NCI-H1092 (cell line): ENCODE results near the gene FOXA3.
A peak's percentile ranks its signal among the peaks of the same experiment; 100 is the strongest.

Source experiments
- DNase-seq: peaks from one replicate; lab custom pipeline; 2025; lab: John Stamatoyannopoulos, UW

FOXA3 gene

GRCh38 chr19:45874620-45874966, 10.5 kb downstream of the FOXA3 start:
- DNase-seq: no peak

DNA sequence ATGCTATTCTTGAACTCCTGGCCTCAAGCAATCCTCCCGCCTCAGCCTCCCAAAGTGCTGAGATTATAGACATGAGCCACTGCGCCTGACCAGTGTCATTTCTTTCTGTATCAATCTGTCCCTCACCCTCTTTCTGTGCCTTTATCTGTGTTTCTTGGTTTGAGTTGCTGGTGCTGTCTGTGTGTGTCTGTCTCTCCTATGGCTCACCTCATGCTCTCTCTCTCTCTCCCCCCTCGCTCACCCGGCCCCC, 12.0 kb downstream of the FOXA3 start:
- DNase-seq: no peak

DNA sequence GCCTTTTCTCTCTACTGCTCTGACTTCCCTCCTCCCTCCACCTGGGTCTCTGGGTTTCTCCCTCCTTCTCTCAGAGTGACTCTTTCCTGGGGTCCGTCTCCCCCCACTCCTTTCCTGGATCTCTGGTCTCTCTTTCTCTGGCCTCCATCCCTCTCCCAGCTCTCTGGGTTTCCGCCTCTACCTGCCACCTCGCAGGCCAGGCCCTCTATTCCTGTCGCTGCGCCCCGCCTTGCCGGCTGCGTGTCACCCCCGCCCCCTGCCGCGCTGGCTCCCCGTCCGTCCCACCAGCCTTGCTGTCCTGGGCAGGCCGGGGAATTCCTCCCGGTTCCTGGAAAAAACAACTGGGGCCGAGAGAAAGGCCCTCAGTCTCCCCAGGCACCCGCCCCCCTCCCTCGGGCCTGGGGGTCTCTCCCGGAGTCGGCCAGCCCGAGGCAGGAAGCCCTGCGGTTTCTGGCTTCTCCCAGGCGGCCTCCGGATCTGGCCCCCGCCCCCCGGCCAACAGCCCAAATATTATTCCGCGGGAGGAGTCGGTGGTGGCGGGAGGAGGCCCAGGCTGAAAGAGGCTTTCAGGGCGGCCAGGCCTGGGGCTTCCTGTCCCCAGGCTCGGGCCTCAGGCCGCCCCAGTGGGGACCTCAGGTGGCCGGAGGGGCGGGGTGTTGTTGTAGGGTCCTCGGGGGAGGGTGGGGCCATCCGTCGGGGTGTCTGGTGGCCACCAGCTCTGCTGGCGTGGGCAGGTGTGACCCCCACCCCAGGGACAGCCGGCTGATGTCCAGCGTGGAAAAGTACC, 12.5 kb downstream of the FOXA3 start:
- no peak for DNase-seq

- DNase-seq: no peak
Measured at GRCh38 chr19:45878043-45878794, 14.1 kb downstream of the FOXA3 start.

- no peak for DNase-seq
Measured at GRCh38 chr19:45879055-45879454, 14.9 kb downstream of the FOXA3 start.

DNA sequence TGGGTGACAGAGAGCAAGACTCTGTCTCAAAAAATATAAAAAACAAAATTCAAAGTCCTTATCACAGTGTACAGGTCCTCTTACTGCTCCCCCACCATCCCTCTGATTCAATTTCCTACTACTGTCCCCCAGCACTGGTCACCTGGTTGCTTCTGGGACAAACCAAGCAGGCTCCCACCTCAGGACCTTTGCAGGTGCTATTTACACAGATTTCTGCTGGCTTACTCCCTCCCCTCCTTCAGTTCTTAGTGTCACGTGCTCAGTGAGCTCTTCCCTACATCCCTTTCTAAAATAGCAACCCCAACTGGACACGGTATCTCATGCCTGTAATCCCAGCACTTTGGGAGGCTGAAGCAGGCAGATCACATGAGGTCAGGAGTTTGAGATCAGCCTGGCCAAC, 15.8 kb downstream of the FOXA3 start:
- no peak for DNase-seq

DNA sequence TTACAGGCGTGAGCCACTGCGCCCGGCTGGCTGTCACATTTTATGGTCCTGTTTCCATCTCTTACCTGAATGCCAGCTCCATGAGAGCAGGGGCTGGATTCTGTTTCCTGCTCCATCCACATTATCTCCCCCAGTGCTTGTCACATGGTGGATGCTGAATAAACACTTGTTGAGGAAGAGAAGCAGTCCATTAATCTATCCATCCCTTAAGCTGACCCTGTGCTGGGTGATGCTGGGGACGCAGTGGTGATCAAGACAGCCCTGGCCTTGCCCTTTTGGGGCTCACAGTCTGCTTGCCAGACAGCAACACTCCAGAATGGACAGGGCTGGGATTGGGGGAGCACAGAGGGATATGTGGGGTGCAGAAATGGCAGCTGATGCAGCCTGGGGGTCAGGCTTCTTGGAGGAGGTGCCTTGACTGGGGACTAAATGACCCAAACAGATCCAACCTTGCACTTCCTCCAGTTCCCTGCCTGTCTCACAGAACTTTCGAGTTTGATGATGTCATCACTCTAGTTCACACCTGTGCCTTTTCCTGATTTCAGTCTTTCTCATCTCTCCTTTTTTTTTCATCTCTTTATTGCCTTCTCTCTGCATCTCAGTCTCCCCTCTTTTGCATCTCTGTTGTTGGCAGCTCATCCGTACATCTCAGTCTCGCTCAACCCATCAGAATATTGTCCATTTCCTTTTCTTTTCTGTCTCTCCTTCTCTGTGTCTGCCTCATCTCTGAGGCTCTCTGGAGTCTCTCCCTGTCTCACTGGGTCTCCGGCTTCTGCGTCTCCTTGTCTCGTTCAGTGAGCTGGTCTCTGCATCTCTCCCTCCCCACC, 17.2 kb downstream of the FOXA3 start:
- DNase-seq: no peak

GRCh38 chr19:45881909-45882528, 17.9 kb downstream of the FOXA3 start:
- no peak for DNase-seq

GRCh38 chr19:45882652-45883585, 18.8 kb downstream of the FOXA3 start:
- no peak for DNase-seq

GRCh38 chr19:45883586-45883880, 19.4 kb downstream of the FOXA3 start:
- no peak for DNase-seq

GRCh38 chr19:45883881-45884681, 20.0 kb downstream of the FOXA3 start:
- DNase-seq: no peak

- no peak for DNase-seq
Measured at GRCh38 chr19:45884682-45885555, 20.8 kb downstream of the FOXA3 start.

DNA sequence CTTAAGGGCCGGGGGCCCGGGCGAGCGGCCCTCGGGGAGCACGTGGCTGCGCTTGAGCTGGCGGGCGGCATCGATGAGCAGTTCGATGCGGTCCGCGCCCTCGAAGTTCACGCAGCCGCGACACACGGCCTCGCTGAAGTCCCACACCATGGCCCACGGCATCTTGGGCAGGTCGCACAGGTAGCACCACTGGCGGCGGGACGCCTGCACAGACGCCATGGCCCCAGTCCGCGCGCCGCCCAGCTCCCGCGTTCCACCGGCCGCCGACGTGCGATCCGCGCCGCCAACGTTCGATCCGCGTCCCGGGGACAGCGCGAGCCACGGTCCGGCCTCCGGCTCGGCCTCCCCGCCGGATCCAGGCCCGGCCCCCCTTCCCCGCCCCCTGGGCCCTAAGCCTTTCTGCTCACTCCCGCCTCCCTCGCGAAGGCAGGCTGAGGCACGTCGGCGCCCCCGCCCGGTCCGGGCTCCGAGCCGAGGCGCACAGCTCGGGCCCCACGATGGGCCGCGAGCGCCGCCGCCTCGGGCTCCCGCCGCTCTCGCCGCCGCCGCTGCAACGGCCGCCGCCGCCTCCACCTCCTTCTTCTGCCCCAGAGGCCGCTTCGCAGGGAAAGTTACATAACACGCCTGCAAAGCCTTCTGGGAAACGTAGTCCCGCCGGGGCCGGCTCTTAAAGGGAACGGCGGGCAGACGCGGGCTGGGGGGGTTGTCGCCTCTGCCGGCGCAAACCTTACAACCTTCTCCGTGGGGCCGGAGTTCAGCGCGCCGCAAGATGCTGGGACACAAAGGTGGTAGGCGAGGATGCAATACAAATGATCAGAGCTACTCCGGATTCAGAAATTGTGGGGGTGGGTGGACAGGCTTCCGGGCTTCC, 21.7 kb downstream of the FOXA3 start, which contains the start of gene IRF2BP1:
Gene IRF2BP1, minus strand, starts transcription at position 586 of the 871 bp plus-strand sequence. Its CDS starts 367 bp downstream, at position 219.
- peak; percentile 78 for DNase-seq

DNA sequence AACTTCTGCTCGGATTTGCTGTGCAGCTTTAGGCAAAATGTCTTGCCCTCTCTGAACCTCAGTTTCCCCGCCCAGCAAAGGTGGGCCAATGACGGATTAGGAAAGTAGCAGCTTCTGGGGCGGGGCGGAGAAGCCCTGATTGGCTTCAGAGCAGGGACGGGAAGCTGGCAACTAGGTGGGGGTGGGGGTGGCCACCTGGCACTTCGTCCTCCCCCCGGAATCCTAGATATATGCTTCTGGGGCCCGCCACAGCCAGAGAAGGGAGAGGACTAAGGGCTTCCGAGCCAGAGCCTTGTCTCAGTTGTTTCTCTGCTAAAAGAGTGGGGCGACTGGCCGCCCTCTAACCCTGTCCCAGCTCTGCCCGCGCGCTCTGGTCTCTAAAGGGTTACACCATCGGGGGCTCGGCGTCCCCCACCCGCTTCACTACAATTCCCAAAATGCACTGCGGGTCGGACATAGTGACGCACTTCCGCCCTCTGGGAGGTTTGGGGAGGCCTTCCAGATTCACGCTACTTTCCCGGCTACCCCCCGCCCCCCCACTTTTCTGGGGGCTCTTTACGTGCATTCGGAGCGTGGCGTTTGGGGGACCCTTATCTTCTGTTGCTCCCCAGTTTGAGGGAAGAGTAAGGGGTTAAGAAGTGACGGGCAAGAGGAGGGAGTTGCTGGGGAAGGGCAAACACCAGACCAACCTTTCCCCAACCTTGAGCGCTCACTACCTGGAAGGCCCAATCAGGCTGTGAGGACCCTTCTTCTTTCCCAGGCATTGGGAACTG, 22.5 kb downstream of the FOXA3 start:
- peak; percentile 73 for DNase-seq

DNA sequence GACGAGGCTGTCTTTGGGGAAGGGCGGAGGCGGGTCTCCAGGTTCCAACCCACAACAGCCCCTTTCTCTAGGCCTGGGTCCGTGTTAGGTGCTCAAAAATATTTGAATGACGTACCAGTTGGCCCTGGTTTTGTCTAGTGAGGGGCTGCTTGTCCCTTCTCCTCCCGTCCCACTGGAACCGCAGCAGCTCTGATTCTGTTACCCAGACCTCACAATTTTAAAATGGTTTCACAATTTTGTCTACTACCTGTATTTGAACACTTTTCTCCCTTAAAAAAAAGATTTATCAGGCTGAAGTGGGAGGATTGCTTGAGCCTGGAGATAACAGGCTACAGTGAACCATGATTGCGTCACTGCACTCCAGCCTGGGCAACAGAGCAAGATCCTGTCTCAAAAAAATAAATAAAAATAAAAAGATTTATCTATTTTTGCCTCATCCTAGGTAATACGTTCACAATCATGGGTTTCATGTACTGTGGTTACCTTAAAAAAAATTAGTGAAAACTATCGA, 23.1 kb downstream of the FOXA3 start:
- no peak for DNase-seq

DNA sequence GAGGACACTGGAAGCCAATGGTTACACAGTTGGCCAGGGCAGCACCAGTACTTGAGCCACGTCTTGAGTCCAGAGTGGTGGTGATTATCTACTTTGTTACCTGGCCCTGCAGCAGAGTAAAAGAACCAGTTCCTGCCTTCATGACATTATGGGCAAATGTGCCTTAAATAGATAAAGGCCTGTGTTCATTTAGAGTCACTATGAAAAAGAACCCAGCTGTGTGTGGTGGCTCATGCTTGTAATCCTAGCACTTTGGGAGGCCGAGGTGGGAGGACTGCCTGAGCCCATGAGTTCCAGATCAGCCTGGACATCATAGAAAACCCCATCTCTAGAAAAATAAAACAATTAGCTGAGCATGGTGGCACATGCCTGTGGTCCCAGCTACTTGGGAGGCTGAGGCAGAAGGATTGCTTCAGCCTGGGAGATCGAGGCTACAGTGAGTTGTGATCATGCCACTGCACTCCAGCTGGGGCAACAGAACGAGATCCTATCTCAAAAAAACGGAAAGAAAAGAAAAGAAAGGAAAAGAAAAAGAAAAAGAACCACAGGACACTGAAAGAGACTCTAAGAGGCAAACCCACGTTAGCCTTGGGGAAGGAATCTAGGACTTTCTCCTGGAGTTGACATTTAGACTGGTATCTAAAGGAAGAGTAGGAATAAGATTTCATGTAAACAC, 25.2 kb downstream of the FOXA3 start:
- no peak for DNase-seq

- DNase-seq: no peak
Measured at GRCh38 chr19:45890877-45891276, 26.8 kb downstream of the FOXA3 start.
